ENCODE measurements around the gene CHIT1. TPM values are rescaled to one million over a fixed set of nuclear protein-coding genes. Genes with fewer than 3 reads are reported as not detected.

Gene CHIT1
- total RNA-seq, 4 donors from 2014 or later: 0.45 to 9.0 (median 1.2) TPM; not detected in 1

DNA sequence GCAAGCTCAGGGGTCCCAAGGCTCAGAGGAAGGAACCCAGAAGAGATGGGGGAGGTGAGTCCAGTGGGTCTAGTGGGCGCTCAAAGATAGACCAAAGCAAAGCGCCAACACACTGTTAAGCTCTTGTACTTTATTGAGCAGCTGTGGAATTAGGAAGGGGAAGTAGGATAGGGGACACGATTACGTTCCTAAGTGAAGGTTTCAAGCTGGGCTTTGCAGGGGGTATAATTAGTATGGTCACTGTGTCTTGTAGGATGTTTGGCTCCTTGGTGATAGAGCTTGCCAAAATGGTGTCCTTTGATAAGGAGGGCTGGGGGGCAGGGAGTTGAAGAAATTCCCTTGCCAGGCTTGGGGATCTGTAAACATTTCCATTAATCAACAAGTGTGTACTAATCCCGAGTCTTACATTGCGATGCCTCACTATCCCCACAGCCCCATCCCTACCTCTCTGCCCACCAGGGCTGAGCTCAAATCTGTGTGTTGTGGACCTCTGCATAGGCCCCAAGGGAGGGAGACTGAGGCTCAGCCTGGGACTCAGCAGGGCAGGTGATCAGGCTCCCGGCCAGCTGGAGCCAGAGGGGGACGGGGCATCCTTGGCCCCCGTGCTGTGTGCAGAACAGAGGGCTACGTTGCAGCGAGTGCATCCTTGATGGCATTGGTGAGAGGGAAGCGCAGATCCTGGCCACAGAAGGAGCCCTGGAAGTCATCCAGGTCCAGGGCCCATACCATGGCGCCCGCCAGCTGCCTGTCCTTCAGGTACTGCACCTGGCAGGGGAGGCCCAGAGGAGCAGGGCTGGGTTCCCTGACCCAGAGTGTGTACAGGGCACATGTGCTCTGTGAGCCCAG, 50.4 kb downstream of the CHIT1 start:
- H3K27ac ChIP-seq: no peak overlapping the region
- no peak for TF ChIP-seq POLR2A (IDR thresholded peaks at IDR 0.05)
- TF ChIP-seq, protein P1, sequence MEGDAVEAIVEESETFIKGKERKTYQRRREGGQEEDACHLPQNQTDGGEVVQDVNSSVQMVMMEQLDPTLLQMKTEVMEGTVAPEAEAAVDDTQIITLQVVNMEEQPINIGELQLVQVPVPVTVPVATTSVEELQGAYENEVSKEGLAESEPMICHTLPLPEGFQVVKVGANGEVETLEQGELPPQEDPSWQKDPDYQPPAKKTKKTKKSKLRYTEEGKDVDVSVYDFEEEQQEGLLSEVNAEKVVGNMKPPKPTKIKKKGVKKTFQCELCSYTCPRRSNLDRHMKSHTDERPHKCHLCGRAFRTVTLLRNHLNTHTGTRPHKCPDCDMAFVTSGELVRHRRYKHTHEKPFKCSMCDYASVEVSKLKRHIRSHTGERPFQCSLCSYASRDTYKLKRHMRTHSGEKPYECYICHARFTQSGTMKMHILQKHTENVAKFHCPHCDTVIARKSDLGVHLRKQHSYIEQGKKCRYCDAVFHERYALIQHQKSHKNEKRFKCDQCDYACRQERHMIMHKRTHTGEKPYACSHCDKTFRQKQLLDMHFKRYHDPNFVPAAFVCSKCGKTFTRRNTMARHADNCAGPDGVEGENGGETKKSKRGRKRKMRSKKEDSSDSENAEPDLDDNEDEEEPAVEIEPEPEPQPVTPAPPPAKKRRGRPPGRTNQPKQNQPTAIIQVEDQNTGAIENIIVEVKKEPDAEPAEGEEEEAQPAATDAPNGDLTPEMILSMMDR (IDR thresholded peaks at IDR 0.05): no peak
- WGBS, 2 donors: 80 to 92% methylated on average over 7 to 8 of the region's 14 CpGs
- no peaks in the 10 kb centered on the region for H3K36me3 ChIP-seq
- H3K4me3 ChIP-seq (replicated peaks in 1 of 3): no peak overlapping the region
- intact Hi-C loops (cut with DNase I): no loop called here
- H3K4me1 ChIP-seq: no peaks in the 10 kb centered on the region
- H3K9me3 ChIP-seq: no peaks in the 10 kb centered on the region
- no peaks in the 10 kb centered on the region for H3K27me3 ChIP-seq
- DNase-seq: no peak

DNA sequence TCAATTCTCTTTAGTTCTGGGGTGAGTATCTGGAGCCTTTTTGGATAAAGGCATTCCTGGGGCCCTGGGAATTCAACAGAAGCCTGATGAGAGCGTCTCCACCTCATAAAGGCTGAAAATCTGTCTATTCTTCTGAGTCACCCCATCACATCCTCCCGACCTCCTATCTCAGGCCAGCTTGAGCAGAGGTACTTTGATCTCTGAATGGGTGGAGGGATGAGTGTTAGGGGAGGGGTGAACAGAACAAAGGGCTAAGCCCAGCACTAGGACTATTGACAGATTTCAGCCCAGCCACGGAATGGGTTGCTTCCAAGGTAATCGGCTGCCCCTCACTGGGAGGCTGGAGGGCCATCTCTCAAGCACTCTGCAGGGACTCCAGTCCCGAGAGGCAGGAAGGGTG, 51.4 kb downstream of the CHIT1 start:
- 67 to 77% methylated on average over 4 to 5 of the region's 5 CpGs for WGBS, 2 donors
- H3K27me3 ChIP-seq: no peaks in the 10 kb centered on the region
- no peak for DNase-seq
- H3K27ac ChIP-seq: no peak overlapping the region
- H3K4me3 ChIP-seq (replicated peaks in 1 of 3): no peak overlapping the region
- no peaks in the 10 kb centered on the region for H3K36me3 ChIP-seq
- no peaks in the 10 kb centered on the region for H3K9me3 ChIP-seq
- peaks cover under 1 to 1% of the 10 kb centered on the region in 2 donors for H3K4me1 ChIP-seq
- intact Hi-C loops (cut with DNase I): no loop called here
- TF ChIP-seq, protein P1 (IDR thresholded peaks at IDR 0.05): no peak
- no peak for TF ChIP-seq POLR2A (IDR thresholded peaks at IDR 0.05)

DNA sequence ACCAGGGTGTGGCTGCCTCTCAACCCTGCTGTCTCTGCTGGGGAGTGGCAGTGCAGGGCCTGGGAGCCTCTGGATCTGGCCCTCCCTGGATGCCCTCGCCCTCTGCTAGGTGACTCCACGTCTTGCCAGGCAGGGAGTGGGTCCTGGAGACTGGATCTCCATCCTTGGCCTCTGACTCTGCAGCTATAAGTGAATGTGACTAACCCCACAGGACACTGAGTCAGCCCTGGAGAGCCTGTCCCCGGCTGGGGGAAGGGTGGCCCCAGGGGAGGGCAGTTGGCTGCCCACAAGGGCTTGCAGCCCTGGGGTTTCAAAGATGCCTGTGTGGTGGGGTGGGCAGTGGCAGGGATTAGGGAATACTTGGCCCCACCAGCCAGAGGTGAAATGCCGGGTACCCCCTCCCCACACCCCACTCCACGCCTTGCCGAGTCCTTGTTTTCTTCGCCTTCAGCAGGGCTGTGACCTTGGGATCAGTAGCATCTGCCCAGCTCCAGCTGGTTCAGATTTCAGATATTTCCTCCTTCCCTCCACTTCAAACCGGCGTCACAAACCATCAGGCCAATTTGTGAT, 51.9 kb downstream of the CHIT1 start:
- WGBS, 2 donors: 66 to 70% methylated on average over 6 to 9 of the region's 9 CpGs
- intact Hi-C loops (cut with DNase I): no loop called here
- peaks cover 6 to 7% of the 10 kb centered on the region in 2 donors for H3K4me1 ChIP-seq

DNA sequence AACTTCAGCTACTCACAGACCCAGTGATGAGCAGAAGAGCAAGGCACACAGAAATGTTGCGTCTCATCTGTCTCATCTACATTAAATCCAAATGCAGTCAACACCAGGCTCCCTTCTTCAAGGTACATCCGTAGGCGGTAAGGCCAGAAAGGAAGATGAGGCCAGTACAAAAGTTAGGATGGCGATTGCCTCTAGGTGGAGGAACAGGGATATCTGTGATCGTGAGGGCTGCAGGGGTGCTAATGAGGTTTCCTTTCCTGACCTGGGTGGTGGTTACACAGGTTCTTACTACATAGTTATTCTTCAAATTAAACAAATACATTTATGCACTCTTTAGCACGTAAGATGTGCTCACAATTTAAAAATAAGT, 52.5 kb downstream of the CHIT1 start:
- H3K4me1 ChIP-seq: peaks cover 8 to 9% of the 10 kb centered on the region in 2 donors
- TF ChIP-seq, protein P1 (IDR thresholded peaks at IDR 0.05): no peak
- no peak for TF ChIP-seq POLR2A (IDR thresholded peaks at IDR 0.05)
- H3K27me3 ChIP-seq: no peaks in the 10 kb centered on the region
- 91 to 94% methylated on average over 6 of the region's 6 CpGs for WGBS, 2 donors
- intact Hi-C loops (cut with DNase I): no loop called here
- H3K9me3 ChIP-seq: no peaks in the 10 kb centered on the region
- no peak overlapping the region for H3K4me3 ChIP-seq (replicated peaks in 1 of 3)
- no peaks in the 10 kb centered on the region for H3K36me3 ChIP-seq
- DNase-seq: no peak
- no peak overlapping the region for H3K27ac ChIP-seq

More for the DNA sequence above, 51.9 kb downstream of the CHIT1 start:
- Histone ChIP-seq H3K9me3 (no peaks in the 10 kb centered on the region), H3K27me3 (no peaks in the 10 kb centered on the region), H3K36me3 (no peaks in the 10 kb centered on the region), H3K4me3 (replicated peaks in 1 of 3) (no peak overlapping the region), H3K27ac (no peak overlapping the region)
- TF ChIP-seq, protein P1 (IDR thresholded peaks at IDR 0.05): no peak
- no peak for TF ChIP-seq POLR2A (IDR thresholded peaks at IDR 0.05)
- DNase-seq: no peak
